Measurements from ENCODE around the gene CYTH4.

DNA sequence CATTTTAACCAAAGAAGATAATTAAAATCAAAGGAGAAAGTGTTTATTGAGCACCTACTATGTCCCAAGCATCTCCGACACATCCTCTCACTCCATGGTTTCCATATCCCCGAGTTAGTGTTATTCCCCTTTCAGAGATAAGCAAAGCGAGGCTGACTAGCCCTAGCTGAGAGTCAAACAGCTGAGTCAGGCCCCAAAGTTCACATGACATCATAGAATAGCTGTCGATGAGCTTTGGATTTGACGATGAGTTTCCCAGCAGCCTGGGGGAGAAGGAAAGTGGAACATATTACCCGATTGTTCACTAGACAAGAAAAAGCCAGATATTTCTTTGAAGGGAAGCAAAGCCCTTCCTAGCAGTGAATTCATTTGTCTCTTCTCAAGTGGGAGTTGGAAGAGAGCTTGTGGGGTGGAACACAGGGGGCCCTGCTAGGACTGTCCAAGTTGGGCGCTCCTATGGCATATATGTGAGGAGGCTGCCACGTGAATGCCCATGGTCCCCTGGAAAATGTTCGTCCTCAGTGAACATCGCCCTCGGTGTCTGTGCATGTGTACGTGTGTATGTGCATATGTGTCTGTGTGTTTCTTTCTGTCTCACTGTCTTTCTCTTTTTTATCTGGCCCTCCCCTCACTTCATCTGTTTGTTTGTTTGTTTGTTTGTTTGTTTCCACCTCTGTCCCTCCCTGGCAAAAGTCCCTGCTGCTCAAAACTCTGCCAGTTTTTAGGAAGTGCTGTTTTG is 493 bp upstream of the CYTH4 start:
- no peak for TF ChIP-seq POLR2A (IDR thresholded peaks at IDR 0.05; ENCODE audit: low read depth)
- TF ChIP-seq, protein P1, sequence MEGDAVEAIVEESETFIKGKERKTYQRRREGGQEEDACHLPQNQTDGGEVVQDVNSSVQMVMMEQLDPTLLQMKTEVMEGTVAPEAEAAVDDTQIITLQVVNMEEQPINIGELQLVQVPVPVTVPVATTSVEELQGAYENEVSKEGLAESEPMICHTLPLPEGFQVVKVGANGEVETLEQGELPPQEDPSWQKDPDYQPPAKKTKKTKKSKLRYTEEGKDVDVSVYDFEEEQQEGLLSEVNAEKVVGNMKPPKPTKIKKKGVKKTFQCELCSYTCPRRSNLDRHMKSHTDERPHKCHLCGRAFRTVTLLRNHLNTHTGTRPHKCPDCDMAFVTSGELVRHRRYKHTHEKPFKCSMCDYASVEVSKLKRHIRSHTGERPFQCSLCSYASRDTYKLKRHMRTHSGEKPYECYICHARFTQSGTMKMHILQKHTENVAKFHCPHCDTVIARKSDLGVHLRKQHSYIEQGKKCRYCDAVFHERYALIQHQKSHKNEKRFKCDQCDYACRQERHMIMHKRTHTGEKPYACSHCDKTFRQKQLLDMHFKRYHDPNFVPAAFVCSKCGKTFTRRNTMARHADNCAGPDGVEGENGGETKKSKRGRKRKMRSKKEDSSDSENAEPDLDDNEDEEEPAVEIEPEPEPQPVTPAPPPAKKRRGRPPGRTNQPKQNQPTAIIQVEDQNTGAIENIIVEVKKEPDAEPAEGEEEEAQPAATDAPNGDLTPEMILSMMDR (IDR thresholded peaks at IDR 0.05), result no peak
